GM18870 (cell line): ENCODE data around the gene GPR183.

Experiments used
- ATAC-seq: cut with Tn5 transposase; IDR thresholded peaks from one replicate; pipeline ENCODE4 v1.9.1; 2021; ENCODE audit warnings: moderate library complexity; ENCODE audit not compliant: unreplicated experiment

The GPR183 gene

DNA sequence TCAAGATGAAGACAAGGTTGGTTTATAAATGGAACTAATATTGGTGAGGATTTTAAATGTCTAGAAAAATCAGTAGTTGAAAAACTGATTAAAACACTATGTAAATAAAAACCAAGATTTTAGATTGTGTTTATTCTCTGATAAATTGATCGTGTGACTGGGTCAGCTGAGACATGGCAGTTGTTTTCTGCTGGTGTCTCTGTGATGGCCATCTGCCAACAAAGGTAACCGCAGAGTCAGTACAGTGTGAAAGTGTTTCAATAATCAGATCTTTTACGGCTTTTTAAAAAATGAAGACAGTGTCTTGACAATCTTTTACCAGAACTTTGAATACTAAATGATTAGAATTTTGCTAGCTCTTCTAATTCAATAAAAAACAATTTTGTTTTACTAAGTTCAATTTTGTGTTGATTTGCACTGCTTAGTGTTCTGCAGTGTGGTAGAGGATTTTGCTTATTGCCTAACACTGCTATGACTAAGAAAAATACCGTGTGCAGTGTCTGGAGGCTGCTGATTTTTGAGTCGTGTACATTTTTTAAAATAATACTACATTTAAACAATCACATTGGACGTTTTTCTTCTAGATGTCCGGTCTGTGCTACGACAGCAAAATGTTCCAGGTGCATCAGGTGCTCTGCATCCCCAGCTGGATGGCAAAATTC is 32.7 kb upstream of the GPR183 start:
- ATAC-seq: no peak

DNA sequence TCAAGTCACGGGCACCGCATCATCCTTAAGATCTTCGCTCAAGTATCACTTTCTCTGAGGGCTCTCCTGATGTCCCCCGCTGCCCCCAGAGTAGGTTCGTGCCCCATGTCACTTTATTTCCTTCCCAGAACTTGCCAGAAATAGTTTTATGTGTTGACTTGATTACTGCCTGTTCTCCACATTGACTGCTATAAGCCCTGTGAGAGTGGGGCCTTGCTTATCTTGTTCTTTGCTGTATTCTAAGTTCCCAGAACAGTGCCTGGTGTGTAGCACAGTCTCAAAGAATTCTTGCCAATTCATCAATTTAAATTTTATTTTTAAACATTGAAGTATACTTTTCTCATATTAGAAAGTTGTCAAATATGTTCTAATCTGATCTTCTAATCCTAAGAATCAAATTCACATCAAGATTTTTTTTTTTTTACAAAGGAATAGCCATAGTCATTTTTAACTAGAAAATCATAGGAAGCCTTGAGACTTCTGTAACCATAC is 32.1 kb upstream of the GPR183 start:
- ATAC-seq: no peak

DNA sequence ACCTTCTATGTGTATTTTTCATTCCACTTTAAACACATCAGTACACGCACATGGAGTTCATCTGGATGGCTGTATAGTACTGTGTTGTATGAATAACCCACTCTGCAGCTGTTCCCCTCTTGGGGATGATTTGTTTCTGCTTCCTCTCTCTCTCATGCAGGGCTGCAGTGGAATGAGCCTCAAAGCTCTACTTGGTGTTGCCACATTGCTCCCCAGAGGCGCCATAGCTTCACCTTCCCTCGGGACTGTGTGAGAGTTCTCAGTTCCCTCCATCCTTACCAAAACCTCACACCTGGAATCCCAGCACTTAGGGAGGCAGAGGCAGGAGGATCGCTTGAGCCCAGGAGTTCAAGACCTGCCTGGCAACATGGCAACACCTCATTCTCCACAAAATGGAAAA is 28.4 kb upstream of the GPR183 start:
- peak; percentile 61 for ATAC-seq

DNA sequence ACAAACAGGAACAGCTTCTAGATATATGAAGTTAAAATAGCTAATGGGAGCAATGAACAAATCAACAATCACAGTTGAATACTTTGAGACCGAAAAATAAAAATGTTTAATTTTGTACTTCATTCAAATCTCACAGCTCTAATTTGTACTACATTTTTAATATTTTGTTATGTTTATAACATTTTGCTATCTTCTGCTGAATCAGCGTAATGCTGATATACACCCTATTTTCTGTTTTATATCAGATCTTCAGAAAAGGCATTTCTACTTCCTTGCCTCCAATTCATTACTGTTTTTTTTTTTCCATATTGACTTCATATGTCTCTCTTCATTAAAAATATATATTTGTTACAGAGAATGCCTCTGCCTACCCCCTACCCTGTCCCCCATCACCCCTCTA is 27.9 kb upstream of the GPR183 start:
- no peak for ATAC-seq

DNA sequence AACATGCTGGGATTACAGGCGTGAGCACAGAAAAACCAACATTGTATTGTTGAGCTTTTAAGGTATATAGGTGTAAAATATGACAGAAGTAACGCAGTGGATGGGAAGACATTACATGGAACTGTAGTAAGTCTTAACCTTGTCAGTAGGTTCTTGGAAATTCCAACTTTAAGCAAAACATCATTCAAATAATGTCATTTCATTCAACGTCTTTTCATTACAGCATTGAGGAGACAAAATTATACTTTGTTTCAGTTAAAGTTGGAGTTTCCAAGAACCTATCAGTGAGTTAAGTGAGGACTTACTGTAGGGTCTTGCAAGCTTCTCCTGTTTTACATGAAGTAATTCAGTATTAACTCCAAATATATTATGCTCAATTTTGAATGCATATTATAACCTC is 27.0 kb upstream of the GPR183 start:
- no peak for ATAC-seq

DNA sequence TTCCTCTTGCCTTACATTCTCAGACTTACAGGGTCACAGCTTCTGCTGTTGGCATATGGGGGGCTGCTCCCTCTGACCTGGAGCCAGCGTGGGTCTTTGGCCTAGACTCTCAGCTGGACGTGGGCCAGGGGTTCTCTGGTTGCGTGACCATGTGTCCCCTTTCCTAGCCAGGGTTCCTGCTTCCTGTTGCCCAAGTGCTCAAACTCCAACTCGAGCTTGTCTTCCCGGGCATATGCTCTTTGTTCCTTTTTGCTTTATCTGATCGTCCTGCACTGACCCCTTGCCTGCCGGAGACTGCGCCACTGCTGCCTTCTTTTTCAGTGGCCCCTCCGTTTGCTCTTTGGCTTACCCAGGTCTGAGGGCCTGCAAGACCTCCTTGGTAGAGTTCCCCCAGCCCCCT is 25.3 kb upstream of the GPR183 start:
- ATAC-seq: peak; percentile 6

DNA sequence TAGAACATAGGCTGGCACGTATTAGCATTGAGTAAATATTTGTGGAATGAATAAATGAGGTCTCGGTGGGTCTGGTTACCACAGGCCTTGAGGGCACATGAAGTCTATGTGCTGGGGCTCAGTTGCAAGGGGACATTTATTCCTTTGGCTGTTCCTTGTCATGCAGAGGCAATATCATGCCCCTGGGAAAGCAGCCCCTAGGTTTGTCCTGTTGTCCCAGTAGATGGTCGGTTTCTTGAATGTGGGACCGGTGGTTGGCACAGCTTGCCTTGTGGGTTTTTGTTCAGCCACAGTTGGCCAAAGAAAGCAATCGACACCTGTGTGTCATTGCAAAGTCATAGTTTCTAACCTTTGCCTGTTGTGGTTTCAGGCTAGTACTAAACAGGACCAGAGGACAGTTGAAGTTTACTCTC is 24.7 kb upstream of the GPR183 start:
- peak; percentile 82 for ATAC-seq

DNA sequence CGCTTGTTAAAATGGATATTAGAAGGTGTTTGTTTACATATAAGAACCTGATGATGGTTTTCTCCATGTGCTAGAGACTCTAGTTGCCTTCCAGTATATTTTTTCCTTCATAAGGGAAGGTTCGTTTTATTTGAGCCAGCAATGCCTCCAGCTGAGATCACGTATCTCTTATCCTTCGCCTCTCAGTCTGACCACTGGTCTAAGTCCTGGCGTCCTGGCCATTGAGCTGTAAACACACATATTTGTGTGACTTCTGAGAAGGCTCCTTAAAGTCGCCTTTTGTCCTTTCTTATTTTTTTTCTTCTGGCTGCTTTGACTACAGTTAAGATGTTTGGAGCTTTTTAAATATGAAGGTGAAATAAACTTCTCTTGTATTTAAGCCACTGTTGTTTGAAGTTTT is 23.7 kb upstream of the GPR183 start:
- no peak for ATAC-seq

DNA sequence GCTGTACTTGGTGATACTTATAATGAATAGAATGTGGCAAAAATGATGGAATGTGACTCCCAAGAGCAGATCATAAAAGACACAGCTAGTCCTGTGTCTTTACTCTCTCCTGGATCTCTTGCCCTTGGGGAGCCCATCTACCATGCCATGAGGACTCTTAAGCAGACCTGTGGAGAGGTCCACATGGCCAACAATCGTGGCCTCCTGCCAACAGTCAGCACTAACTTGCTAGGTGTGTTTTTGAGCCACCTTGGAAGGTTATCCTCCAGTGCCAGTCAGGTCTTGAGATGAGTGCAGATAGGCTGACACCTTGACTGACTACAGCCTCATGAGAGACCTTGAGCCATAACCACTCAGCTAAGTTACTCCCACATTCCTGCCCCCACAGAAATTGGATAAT is 22.3 kb upstream of the GPR183 start:
- no peak for ATAC-seq

DNA sequence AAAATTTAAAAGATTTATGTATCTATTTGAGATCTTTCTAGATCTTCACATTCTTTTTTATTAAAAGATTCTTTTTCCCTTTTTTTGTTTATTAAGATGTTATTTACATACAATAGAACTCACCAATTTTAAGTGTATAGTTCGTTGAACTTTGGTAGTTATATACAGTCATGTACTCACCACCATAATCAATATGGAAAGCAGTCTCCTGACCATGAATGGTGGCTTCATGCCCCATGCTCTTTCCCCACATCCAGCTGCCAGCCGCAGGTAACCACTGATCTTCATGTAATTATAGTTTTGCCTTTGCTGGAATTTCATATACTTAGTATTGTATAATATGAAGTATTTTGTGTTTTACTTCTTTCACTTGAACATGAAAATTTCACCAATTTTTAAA is 20.6 kb upstream of the GPR183 start:
- ATAC-seq: no peak

DNA sequence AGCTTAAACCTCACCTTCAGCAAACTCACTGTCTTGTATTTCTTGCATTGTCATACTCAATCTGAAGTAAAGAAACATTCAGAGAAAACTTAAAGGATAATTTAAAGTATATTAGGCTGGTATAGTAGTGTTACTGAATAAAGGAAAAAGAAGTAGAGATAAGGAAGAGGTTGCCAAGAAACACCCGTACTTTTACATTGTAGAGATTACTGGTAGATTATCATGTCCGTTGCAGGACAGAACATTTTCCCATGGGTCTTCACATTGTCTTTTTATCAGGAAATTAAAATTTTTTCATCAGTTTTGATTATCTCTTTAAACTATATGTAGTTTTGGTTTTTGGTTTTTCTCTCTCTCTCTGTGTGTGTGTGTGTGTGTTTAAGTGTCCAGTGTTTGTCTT is 19.9 kb upstream of the GPR183 start:
- ATAC-seq: no peak

DNA sequence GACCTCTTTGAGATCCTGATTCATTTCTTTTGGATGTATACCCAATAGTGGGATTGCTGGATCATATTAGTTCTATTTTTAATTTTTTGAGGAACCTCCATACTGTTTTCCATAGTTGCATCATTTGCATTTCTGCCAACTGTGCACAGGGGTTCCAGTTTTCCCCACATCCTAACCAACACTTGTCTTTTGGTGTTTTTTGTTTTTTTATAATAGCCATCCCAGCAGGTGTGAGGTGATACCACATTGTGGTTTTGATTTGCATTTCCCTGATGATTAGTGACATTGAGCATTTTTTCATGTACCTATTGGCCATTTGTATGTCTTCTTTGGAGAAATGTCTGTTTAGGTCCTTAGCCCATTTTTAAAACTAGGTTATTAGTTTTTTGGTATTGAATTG is 18.8 kb upstream of the GPR183 start:
- no peak for ATAC-seq

DNA sequence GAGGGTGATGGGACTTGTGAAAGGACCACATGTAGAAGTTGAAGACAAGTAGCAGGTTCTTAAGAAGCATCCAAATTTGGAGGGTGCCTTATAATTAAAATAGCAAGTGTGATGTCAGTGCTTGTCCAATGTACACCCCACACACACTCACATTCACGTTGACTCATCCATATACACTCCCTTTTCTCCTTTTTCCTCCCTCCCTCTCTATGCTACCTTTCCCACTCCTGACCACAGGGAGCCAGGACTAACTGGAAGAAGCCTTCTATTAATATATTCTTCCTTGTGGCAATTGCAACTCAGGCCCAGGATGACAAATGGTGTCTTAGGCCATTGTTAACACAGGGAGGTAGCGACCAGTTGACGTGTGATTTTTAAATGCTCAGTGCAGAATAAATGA is 16.3 kb upstream of the GPR183 start:
- no peak for ATAC-seq

DNA sequence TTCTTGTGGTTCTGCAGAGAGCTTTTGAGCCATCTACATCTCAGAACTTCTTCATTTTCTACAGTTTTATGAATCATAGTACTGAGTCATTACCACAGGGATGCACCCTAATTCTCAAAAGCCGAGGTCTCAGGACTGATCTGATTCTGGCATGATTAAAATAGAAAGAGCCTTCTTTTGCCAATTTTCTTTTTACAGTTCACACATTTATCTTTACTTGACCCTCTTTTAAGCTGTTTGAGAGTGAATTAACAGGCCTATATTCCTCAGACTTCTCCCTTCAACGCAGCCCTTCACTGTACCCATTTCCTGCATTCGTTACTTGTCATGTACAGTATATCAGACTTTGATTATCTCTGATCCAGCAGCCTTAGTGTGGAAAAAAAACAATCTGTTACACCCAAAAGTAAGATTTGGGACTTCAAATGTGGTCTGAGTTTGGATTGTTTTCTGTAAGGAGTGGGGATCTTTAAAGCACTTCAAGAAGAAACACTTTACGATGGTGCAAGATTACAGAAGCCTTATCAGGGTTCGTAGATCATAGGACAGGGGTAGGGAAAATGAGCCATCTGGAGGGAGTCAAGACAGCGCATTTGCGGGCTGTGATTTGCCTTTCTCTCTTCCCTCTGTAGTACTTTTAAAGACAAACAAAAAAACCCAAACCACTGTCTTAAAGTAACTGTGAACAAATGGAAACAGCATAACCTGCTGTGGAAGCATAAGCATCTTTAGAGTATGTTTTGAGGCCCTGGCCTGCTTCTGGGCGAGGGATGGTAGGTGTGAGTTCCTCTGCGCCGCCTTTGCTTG is 15.3 kb upstream of the GPR183 start:
- peak; percentile 95 for ATAC-seq

DNA sequence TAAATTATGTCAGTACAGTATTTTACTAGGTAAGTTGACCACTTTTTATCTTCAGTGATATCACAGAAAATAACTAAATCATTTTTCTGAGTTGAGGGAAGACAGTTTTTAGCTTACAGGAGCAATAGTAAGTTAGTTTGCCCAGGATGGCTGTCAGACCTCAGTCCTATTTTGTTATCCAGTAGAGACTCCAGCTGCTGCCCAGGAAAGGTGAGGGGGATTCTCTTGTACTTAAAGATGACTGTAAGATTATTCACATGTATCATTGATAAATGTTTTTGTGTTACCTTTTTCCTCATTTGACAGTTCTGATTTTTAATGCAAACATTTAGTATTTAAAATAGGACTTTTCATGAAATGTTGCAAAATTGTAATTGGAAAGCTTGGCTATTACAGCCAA is 14.5 kb upstream of the GPR183 start:
- no peak for ATAC-seq

DNA sequence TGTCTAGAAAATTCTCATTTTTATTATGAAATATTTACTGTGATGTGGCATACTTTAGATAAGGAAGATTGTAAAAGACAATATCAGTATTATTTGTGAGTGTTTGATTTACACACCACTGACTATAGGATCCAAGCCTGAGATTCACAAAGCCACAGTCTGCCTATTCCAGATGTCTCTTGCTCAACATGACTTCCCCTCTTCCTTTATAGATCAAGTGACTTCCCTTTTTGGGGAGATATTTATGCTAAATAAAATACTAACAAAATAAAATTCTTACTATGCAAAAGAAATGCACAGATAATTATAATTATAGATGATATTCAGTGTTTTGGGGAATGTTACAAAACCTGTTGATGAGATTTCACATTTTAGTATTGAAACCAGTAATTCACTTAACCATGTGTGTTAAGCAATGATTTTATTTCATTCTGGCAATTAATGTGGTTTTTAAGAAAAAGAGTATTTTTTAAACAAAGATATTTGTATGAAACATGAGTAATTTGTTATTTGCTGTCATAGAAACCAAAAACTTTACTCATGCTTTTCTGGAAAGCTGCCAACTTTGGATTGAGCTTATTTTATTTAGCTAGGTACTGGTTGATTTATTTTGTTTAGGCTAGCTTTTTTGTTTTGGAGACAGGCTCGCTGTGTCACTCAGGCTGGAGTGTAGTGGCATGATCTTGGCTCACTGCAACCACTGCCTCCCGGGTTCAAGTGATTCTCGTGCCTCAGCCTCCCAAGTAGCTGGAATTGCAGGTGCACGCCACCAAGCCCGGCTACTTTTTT is 13.7 kb upstream of the GPR183 start:
- ATAC-seq: no peak

DNA sequence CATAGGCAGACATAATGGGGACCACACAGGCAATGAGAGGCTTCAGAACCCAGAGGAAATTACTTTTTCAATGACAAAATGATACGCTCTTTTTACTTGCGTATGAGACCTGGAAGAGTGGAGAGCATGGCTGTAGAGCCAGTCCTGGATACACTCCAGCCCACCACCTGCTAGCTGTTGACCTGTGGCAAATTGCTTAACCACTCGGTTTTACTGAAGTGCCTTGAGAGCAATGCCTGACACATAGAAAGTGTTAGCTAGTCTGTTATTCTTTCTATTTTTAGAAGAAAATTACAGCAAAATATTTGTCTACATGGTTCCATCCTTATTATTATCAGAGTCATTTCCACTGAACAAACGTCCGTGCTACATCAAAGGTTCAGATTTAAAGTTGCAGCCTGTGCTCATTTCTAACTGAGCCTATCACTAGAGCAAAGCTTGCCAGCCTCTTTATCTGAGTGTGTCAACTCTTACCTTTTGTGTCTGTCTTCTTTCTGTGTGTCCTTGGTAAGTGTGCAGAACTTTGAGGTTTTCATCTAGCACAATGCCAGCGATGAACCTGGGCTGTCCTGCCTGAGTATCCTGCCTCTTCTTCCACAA is 9.6 kb upstream of the GPR183 start:
- no peak for ATAC-seq

DNA sequence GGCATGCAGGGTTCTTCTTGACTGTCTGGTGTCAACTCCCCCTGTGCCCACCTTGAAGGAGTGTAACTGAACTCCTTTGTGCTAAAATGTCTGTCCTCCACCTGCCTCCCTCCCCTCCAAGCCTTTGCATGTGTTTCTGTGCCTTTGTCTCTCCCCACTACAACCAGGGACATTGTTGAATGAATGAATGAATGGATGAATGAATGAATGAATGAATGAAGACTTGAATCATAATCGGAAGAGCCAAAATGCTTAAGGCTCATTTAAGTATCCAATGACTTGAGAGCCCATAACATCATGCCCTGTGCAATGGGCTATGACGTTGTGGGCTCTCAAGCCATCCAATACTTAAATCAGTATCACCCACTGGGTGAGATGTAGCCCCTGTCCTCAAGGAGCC is 9.0 kb upstream of the GPR183 start:
- no peak for ATAC-seq

DNA sequence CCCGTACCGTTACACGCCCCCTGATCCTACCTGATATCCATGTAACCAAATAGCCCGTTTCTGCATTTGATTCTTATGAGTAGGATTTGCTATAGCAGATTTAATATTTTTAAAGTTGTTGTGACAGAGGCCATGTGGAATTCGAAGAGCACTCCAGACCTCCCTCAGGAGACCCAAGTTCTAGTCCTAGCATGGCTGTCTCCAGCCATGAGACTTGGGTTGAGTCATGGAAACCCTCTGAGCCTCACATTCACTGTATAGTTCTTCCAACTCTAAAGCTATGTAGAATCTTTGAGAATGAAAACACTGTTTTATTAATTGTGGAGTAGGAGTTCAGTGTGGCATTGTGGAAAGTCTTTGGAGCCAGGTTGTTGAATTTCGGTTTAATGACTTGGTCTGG is 8.0 kb upstream of the GPR183 start:
- ATAC-seq: no peak

DNA sequence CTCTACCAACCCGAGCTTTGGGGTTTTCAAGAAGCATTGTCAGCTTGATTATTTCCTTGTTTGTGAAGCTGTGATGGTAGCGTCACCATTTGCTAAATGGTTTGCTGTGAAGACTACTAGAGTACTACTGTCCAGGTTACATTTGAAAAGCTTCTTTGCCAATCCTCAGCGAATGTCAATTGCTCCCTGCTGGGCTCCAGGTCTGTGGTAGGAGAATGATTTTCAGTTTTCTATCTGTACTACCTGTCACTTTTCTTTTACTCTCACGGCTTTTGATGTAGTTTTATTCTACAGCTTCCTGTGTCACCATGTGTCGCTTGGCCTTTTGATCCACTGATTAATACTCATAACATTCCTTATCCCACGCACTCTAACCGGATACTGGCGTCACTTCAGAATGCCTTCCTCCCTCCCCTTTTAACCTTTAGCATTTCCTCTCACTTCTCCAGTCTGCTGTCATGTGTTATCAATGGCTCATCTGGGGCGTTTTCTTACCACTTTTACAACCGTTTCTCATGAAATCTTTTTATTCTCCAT is 7.5 kb upstream of the GPR183 start:
- ATAC-seq: no peak

DNA sequence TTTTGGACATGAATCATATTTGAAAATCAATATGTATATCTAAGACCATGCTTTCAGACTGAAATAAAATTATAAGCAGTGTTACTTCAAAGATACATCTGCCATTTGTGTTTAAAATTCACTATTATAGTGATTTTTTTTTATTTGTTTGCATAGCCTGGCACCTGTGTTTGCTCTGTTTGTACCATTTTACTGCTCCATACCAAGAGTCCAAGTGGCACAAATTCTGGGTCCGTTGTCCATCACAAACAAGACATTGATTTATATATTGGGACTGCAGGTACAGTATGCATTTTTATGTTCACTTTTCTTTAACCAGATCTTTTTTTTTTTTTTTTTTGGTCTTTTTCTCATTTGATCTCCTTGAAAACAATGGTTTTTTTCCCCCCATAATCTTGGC is 6.7 kb upstream of the GPR183 start:
- no peak for ATAC-seq
